ENCODE results near the gene IQGAP2. TPM values are rescaled to one million over a fixed set of nuclear protein-coding genes. Genes with fewer than 3 reads are reported as not detected.

Gene IQGAP2
- total RNA-seq, 3 donors from 2014 or later (not counting 1 experiment from before 2014, with no cell fraction given) = 172 to 218 (median 207) TPM

DNA sequence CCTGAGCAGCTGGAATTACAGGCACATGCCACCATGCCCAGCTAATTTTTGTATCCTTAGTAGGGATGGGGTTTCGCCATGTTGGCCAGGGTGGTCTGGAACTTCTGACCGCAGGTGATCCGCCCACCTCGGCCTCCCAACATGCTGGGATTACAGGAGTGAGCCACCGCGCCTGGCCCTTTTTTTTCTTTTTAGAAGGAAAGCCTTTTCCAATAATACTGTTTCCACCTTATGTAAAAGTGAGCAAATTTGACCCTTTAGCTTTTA lies 289.1 kb downstream of the IQGAP2 start:
- no peaks in the 10 kb centered on the region for H3K27me3 ChIP-seq (ENCODE audit: control insufficient read depth, insufficient read depth, low read length)
- Mint-ChIP-seq H3K4me3 (no peak overlapping the region), H3K36me3 (peaks cover 28% of the 10 kb centered on the region), H3K27me3 (ENCODE audit: low read depth in 2 of 2) (no peaks in the 10 kb centered on the region), H3K9me3 (no peaks in the 10 kb centered on the region), H3K27ac (peak overlapping the region; percentile 62 to 76), H3K4me1 (peaks cover 0 to 8% of the 10 kb centered on the region in 2 donors)
- H3K27ac ChIP-seq (ENCODE audit: low read length) = no peak overlapping the region
- H3K36me3 ChIP-seq (ENCODE audit: control insufficient read depth, insufficient read depth, low read length) = peaks cover 87% of the 10 kb centered on the region
- intact Hi-C loops (cut with micrococcal nuclease) = no loop called here
- TF ChIP-seq, protein P1, sequence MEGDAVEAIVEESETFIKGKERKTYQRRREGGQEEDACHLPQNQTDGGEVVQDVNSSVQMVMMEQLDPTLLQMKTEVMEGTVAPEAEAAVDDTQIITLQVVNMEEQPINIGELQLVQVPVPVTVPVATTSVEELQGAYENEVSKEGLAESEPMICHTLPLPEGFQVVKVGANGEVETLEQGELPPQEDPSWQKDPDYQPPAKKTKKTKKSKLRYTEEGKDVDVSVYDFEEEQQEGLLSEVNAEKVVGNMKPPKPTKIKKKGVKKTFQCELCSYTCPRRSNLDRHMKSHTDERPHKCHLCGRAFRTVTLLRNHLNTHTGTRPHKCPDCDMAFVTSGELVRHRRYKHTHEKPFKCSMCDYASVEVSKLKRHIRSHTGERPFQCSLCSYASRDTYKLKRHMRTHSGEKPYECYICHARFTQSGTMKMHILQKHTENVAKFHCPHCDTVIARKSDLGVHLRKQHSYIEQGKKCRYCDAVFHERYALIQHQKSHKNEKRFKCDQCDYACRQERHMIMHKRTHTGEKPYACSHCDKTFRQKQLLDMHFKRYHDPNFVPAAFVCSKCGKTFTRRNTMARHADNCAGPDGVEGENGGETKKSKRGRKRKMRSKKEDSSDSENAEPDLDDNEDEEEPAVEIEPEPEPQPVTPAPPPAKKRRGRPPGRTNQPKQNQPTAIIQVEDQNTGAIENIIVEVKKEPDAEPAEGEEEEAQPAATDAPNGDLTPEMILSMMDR (IDR thresholded peaks at IDR 0.05) = no peak
- DNase-seq = no peak
- H3K9me3 ChIP-seq (ENCODE audit: control insufficient read depth, insufficient read depth, low read length) = no peaks in the 10 kb centered on the region
- H3K4me3 ChIP-seq (ENCODE audit: low read length) = no peak overlapping the region
- ATAC-seq = no peak
- H3K4me1 ChIP-seq (ENCODE audit: control insufficient read depth, insufficient read depth, low read length) = no peaks in the 10 kb centered on the region
- 95% methylated on average over 4 of the region's 6 CpGs for WGBS (ENCODE audit: insufficient coverage)

DNA sequence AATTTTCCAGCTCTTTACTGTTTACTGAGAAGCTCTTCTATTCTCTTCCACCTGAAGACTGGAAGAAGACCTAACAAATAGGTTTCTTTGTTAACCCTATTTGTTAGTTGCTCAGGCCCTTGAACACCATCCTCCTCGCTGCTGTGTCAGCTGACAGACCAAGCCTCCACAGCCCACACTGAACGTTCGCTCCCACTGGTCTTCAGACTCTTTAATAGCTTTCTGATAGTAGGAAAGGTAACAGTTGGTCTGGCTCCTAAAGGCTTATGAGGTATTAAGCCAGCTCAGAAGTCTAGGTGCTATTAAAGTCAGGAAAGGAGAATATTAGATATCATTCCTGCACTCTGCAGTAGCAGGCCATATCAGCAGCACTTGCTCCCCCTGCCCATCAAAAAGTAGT lies 289.6 kb downstream of the IQGAP2 start:
- H3K9me3 ChIP-seq (ENCODE audit: control insufficient read depth, insufficient read depth, low read length) = no peaks in the 10 kb centered on the region
- no peaks in the 10 kb centered on the region for H3K9me3 Mint-ChIP-seq
- H3K36me3 ChIP-seq (ENCODE audit: control insufficient read depth, insufficient read depth, low read length) = peaks cover 86% of the 10 kb centered on the region
- ATAC-seq (no peak), DNase-seq (no peak)
- H3K36me3 Mint-ChIP-seq = peaks cover 28% of the 10 kb centered on the region
- no peak overlapping the region for H3K27ac ChIP-seq (ENCODE audit: low read length)
- H3K27ac Mint-ChIP-seq = peak overlapping the region; percentile 62 to 76
- H3K27me3 ChIP-seq (ENCODE audit: control insufficient read depth, insufficient read depth, low read length) = no peaks in the 10 kb centered on the region
- no peaks in the 10 kb centered on the region for H3K4me1 ChIP-seq (ENCODE audit: control insufficient read depth, insufficient read depth, low read length)
- no peak overlapping the region for H3K4me3 Mint-ChIP-seq
- no peaks in the 10 kb centered on the region for H3K27me3 Mint-ChIP-seq (ENCODE audit: low read depth in 2 of 2)
- 92% methylated on average over 3 of the region's 3 CpGs for WGBS (ENCODE audit: insufficient coverage)
- intact Hi-C loops (cut with micrococcal nuclease) = no loop called here
- H3K4me1 Mint-ChIP-seq = peaks cover 0 to 8% of the 10 kb centered on the region in 2 donors
- TF ChIP-seq, protein P1 (IDR thresholded peaks at IDR 0.05) = no peak
- H3K4me3 ChIP-seq (ENCODE audit: low read length) = no peak overlapping the region

DNA sequence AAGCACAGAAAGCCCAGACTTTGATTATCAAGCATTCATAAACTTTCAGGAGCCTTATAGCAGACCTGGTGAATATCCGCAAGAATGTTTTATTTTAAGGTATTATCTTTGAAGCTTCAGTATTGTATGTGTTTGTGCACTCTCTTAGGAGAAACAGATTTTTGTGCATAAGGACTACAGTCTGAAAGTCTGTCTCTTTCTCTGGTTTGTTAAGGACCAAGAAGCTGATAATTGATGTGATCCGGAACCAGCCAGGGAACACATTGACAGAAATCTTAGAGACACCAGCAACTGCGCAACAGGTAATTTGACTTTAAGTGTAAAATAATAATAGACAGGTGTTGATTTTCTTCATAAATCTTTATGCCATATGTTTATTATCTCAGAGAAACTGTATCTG lies 290.1 kb downstream of the IQGAP2 start:
- H3K4me1 Mint-ChIP-seq = peaks cover 0 to 8% of the 10 kb centered on the region in 2 donors

DNA sequence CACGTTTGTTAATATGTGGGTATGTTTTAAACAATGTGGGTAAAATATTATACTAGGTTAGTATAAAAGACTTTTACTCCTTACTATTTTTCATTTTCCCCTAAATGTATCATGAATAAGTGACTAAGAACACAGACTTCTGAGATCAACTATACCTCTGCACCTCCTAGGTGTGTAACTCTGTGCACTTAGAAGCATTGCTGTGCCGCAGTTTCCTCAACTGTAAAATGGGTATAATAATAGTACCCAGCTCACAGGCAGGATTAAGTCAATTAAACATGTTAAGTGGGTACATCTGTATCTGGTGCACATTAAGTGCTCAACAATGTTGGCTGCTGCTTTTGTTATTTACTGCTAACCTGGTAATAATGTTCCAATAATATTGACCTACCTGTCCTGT lies 291.2 kb downstream of the IQGAP2 start:
- intact Hi-C loops (cut with micrococcal nuclease) = no loop called here
- H3K9me3 Mint-ChIP-seq = no peaks in the 10 kb centered on the region
- H3K4me1 ChIP-seq (ENCODE audit: control insufficient read depth, insufficient read depth, low read length) = no peaks in the 10 kb centered on the region
- H3K36me3 Mint-ChIP-seq = peaks cover 17% of the 10 kb centered on the region
- peaks cover 0 to 8% of the 10 kb centered on the region in 2 donors for H3K4me1 Mint-ChIP-seq
- H3K27me3 ChIP-seq (ENCODE audit: control insufficient read depth, insufficient read depth, low read length) = no peaks in the 10 kb centered on the region
- no peaks in the 10 kb centered on the region for H3K9me3 ChIP-seq (ENCODE audit: control insufficient read depth, insufficient read depth, low read length)
- no peak overlapping the region for H3K4me3 ChIP-seq (ENCODE audit: low read length)
- peaks cover 88% of the 10 kb centered on the region for H3K36me3 ChIP-seq (ENCODE audit: control insufficient read depth, insufficient read depth, low read length)
- ATAC-seq (no peak), DNase-seq (no peak)
- no peaks in the 10 kb centered on the region for H3K27me3 Mint-ChIP-seq (ENCODE audit: low read depth in 2 of 2)
- H3K27ac Mint-ChIP-seq = peak overlapping the region in 1 of 2 donors; percentile 38
- H3K4me3 Mint-ChIP-seq = no peak overlapping the region
- WGBS (ENCODE audit: insufficient coverage) = 100% methylated on average over 1 of the region's 2 CpGs
- no peak overlapping the region for H3K27ac ChIP-seq (ENCODE audit: low read length)
- TF ChIP-seq, protein P1 (IDR thresholded peaks at IDR 0.05) = no peak

More for the DNA sequence above, 290.1 kb downstream of the IQGAP2 start:
- 98% methylated on average over 3 of the region's 3 CpGs for WGBS (ENCODE audit: insufficient coverage)
- Mint-ChIP-seq H3K36me3 (peaks cover 25% of the 10 kb centered on the region), H3K9me3 (no peaks in the 10 kb centered on the region), H3K4me3 (no peak overlapping the region), H3K27me3 (ENCODE audit: low read depth in 2 of 2) (no peaks in the 10 kb centered on the region), H3K27ac (peak overlapping the region; percentile 62 to 76)
- Histone ChIP-seq H3K4me1 (ENCODE audit: control insufficient read depth, insufficient read depth, low read length) (no peaks in the 10 kb centered on the region), H3K4me3 (ENCODE audit: low read length) (no peak overlapping the region), H3K36me3 (ENCODE audit: control insufficient read depth, insufficient read depth, low read length) (peaks cover 86% of the 10 kb centered on the region), H3K27me3 (ENCODE audit: control insufficient read depth, insufficient read depth, low read length) (no peaks in the 10 kb centered on the region), H3K27ac (ENCODE audit: low read length) (no peak overlapping the region), H3K9me3 (ENCODE audit: control insufficient read depth, insufficient read depth, low read length) (no peaks in the 10 kb centered on the region)
- ATAC-seq (no peak), DNase-seq (no peak)
- intact Hi-C loops (cut with micrococcal nuclease) = no loop called here
- TF ChIP-seq, protein P1 (IDR thresholded peaks at IDR 0.05) = no peak
